Stimulated activated CD4-positive, alpha-beta T cell treated with anti-CD3 and anti-CD28 coated beads, TNF-alpha, amount 100 ng/mL, for 24 hours (primary cell): ENCODE results near the gene DNAJB13.
"Not testable (repeated sequence)": the region's sequence is repeated elsewhere in the genome, so short reads cannot be mapped to it uniquely, and the experiment has no call there.

Experiments
- DNase-seq, 3 experiments: peaks; one replicate each; pipeline ENCODE4 v3.0.0-alpha.2; 2020; ENCODE audit warnings: low read depth in 3 of 3

DNAJB13 gene

DNA sequence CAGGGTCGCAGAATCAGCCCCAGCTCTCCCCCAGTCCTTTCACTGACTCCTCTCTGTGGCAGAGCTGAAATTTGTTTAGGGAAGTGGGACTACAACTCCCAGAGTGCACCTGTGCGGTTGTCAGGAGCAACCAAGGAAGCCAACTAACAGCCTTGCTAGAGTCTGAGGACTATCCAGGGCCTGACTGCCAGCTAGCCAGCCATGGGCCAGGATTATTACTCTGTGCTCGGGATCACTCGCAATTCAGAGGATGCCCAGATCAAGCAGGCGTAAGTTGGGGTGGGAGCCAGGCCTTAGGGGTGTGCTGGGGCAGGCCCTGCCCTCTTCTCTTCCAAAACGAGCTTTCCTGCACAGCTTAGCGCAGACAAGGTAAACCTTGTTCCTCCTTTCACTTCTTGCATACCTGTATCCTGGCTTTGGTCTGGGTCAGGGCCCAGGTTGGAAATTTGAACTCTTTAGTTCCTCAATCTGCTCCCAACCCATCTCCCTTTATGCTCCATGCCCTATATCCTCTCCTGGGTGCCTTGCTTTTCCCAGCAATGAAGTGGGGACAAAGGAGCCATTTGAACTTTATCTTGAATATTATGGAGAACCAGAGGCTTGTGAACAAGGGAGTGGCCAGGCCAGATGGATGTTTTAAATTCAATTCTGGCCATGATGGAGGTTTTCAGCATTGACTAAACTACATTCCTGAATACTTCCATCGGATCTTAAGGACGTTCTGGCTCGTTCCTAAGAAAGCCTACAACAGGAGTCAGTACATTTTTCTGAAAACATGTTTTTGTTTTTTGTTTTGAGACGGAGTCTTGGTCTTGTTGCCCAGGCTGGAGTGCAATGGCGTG, at the start of gene DNAJB13:
TSS of gene DNAJB13 (plus strand) at position 158 of the 842 bp plus-strand sequence. CDS start at position 202, 44 bp downstream.
- no peak for DNase-seq

- DNase-seq, result no peak
Measured at GRCh38 chr11:73902303-73902702, 48.5 kb upstream of the DNAJB13 start.

GRCh38 chr11:73907191-73907590, 43.6 kb upstream of the DNAJB13 start:
- no peak for DNase-seq

GRCh38 chr11:73912026-73912425, 38.8 kb upstream of the DNAJB13 start:
- DNase-seq, result no peak

- no peak for DNase-seq
Measured at GRCh38 chr11:73913472-73913871, 37.4 kb upstream of the DNAJB13 start.

DNA sequence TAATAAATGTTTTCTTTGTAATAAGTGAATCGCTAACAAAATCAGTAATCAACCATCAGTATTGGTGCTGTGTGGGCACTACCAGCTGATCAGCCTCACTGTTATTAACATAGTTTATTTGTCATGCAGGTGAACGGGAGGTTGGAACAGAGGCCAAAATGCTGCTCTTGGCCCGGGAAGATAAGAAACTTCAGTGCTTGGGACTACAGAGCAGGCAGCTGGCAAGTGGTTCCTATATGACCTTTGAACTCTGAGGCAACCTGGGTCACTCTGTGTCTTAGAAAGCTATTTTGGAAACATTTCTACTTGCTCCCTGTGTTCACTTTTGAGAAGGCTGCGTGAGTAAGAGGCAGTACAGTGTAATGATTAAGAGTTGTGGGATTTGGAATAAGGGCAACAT, 36.5 kb upstream of the DNAJB13 start:
- DNase-seq, result no peak

GRCh38 chr11:73916435-73916834, 34.4 kb upstream of the DNAJB13 start:
- DNase-seq, result no peak

DNA sequence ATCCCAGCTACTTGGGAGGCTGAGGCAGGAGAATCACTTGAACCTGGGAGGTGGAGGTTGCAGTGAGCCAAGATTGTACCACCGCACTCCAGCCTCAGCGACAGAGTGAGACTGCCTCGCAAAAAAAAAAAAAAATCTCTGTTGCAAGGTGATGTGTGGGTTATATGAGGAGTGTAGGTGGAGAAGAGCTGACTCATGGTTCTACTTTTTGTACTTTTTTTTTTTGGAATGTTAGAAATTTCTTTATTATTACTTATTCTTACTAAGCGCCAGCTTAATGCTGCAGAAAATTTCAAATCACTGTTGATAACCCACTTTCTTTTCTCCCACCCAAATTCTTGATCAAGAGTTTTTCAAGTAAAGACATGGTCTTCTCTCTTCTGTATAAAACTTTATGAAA, 29.6 kb upstream of the DNAJB13 start:
- DNase-seq, result no peak

DNA sequence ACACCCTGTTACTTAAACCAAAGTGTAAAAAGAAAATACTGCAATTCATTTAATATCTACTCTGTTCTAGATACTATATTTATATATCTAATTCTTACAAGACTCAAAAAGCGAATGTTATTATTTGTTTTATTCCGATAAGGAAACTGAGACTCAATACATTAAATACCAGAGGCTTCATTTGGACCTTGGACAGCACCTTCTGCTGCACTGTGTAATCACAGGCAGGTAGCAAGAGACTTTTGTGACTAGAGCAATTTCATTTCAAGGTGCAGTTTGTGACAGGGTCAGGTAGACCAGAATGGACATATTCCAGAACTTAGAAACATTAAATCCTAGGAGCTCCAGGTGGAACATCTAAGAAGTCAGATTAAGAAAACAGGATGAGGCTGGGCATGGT, 21.4 kb upstream of the DNAJB13 start:
- no peak for DNase-seq

DNA sequence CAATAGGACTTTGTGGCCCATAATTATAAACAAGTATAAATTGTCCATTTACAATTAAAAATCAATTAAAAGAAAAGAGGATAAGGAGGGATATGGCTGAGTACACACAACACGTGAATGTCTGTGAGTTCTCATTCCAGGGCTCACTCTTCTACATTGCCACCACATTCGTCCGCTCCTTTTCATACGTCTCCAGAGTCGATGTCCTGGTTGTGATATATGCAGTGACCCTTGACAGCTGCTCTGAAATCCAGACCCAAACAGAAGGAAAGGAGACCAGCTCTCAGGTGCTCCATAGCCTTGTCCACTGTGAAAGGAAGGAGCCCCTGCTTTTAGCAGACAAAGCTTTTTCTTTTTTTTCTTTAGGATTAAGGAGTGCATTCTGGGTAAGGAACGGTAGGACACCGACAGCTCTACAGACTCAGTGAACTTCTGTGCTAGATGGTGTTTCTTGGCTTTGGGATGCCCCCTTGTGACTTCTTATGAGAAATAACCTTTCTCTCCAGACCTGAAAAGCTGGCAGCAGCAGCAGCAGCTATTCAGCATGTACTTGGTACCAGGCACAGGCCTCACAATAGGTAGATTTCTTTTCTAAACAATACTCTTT, 19.7 kb upstream of the DNAJB13 start:
- no peak for DNase-seq

DNA sequence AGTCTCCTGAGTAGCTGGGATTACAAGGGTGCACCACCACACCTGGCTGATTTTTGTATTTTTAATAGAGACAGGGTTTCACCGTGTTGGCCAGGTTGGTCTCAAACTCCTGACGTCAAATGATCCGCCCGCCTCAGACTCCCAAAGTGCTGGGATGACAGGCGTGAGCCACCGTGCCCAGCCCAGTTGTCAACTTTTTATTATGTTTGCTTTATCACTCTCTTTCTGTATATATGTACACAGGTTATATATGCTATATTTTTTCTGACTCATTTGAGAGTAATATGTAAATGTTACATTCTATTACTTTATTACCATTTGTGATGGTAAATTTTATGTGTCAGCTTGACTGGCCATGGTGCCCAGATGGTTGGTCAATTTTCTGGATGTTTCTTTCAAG, 18.9 kb upstream of the DNAJB13 start:
- no peak for DNase-seq

DNA sequence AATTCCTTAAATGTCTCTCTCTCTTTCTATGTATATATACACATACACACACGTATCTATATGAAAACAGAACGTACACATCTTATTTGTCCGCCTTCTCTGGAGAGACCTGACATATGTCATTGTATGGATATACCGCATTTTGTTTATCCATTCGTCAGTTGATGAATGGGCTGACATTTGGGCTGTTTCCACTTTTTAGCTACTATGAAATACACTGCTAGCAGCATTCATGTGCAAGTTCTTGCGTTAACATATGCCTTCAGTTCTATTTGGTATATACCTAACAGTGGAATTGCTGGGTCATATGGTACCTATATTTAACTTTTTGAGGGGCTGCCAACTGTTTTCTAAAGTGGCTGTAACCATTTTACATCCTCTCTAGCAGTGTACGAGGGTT, 18.0 kb upstream of the DNAJB13 start:
- DNase-seq, result no peak

GRCh38 chr11:73936047-73936446, 14.8 kb upstream of the DNAJB13 start:
- not testable (repeated sequence) for DNase-seq

GRCh38 chr11:73939096-73939495, 11.7 kb upstream of the DNAJB13 start:
- no peak for DNase-seq

DNA sequence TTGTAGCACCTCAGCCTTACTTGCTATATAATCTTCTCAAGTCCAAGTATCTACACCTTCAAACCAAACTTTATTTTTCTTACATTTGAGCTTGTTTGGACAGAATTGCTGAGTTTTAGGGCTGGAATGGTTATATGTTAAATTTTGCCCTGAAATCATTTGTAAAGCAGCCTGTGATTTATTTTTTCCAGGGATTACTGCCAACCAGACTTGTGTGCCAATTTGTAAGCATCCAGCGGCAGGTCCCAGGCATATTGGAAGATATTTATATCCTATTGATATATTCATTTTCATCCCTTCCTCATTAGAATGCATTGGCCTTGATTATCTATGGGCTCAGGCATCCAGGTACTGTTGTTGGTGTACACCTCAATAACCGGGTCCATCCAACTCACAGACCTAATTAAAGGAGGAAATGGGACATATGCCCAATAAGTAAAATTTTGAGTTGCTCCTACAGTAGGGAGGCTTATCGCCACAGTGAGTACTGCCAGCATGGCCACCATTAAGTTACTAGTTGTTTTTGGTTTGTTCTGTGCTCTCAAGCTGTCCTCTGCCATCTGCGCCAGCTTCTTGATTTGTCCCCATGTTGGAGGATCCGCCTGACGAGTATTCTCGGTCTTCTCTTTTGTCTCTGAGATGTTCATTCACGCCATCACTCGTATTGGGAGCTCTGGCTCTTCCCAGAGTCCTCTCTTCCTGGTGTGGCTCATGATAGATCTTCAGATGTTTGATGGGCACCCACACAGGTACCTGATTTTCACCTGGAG, 9.8 kb upstream of the DNAJB13 start:
- no peak for DNase-seq

GRCh38 chr11:73942010-73942409, 8.8 kb upstream of the DNAJB13 start:
- no peak for DNase-seq

GRCh38 chr11:73944085-73944484, 6.7 kb upstream of the DNAJB13 start:
- no peak for DNase-seq

DNA sequence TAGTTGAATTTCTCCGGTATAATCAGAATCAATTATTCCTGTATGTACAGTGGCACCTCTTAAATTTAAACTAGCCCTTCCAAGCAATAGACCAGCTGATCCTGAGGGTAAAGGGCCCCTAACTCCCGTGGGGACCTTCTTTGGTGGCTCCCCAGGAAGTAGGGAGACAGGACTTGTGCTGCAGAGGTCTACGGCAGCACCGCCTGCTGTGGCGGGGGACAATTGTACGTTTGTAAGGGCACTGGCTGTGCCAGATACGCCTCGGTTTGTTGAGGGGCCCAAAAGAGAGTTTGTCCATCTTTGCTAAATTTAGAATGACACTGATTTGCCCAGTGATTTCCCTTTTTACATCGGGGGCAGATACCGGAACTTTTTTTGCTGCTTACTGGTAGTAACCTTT, 5.9 kb upstream of the DNAJB13 start:
- DNase-seq, result no peak

- DNase-seq, result no peak
Measured at GRCh38 chr11:73945396-73945795, 5.4 kb upstream of the DNAJB13 start.

DNA sequence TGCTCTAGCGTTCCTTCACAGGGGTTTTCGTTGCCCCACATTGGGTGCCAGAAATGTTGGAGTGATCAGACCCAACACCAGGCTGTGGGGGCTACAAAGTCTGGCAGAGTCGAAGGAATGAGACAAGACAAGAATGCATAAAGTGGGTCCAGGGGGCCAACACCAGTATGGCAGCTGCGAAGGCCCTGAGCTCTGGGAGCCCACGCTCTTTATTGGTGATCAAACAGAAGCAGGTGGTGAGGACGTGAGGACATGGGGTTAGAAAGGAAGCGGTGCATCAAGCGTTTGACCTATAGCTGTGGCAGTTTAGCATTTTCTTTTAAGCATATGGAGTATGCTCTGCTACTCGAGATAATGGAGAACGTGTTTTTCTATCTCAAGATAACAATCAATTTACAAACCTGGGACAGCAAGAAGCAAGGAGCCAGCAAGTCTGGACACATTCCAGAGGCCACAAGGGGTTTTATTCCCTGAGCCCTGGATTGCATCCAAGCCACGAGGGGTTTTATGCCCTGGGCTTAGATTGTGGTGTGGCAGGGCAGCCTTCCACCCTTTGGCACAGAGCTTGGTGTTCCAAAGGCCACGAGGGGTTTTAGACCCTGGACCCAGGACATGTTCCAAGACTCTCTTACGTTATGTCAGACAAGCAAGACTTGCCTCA, 3.9 kb upstream of the DNAJB13 start:
- no peak for DNase-seq

GRCh38 chr11:73949246-73949645, 1.6 kb upstream of the DNAJB13 start:
- DNase-seq, result no peak

GRCh38 chr11:73949912-73950311, 914 bp upstream of the DNAJB13 start:
- DNase-seq, result no peak
